Tibial artery (tissue), 4 donors: ENCODE results near the gene PACS2.

Experiments
- DNase-seq, 2 donors: peaks; one replicate each; pipeline ENCODE4 v3.0.0-alpha.2; 2019
- H3K27ac ChIP-seq, 2 donors: fragments of 200-600 bp; sonication (generic) in 1 of 2; 1 replicate in 1 of 2; 2 replicates in 1 of 2; pipeline ENCODE4 v1.5.1; 2018 to 2019; ENCODE audit warnings: mild to moderate bottlenecking in 1 of 2
- H3K27me3 ChIP-seq, 2 donors: fragments of 200-600 bp; sonication (generic) in 1 of 2; one replicate each; pipeline versions ENCODE4 v1.5.1 to v1.6.0; 2016 to 2019
- H3K36me3 ChIP-seq, 3 donors: fragments of 200-600 bp; sonication (generic) in 2 of 3; one replicate each; pipeline ENCODE4 v1.5.1; 2016 to 2019; ENCODE audit warnings: mild to moderate bottlenecking in 2 of 3
- H3K4me1 ChIP-seq, 4 donors: fragments of 200-600 bp; sonication (generic) in 2 of 4; 1 replicate in 3 of 4; 2 replicates in 1 of 4; pipeline ENCODE4 v1.5.1; 2016 to 2019
- H3K4me3 ChIP-seq, 2 donors: fragments of 200-600 bp; sonication (generic) in 1 of 2; 1 replicate in 1 of 2; 2 replicates in 1 of 2; pipeline ENCODE4 v1.5.1; 2018 to 2019; ENCODE audit warnings: mild to moderate bottlenecking in 2 of 2
- H3K9me3 ChIP-seq, 3 donors: fragments of 200-600 bp; sonication (generic) in 1 of 3; one replicate each; pipeline ENCODE4 v1.5.1; 2016 to 2019
- CTCF ChIP-seq, 2 experiments: fragments of 200-600 bp in 1 of 2; fragments of 450-650 bp in 1 of 2; IDR thresholded peaks; one replicate each; pipeline ENCODE4 v1.5.1; 2017 to 2019; ENCODE audit warnings: antibody characterized with exemption in 2 of 2, mild to moderate bottlenecking in 1 of 2, moderate library complexity in 1 of 2
- intact Hi-C: fragments of 100-400 bp; cut with DNase I; formaldehyde crosslinking; loops from one replicate; pipeline ENCODE4 v1.15.0; 2023; ENCODE audit warnings: low total_unique reads

Gene PACS2

GRCh38 chr14:105436891-105437722 lies 122.6 kb downstream of the PACS2 start:
- intact Hi-C loops: no loop called here
- no peak overlapping the region for H3K27ac ChIP-seq
- peaks cover 0 to 31% (median 14%) of the 10 kb centered on the region in 3 donors for H3K36me3 ChIP-seq
- peaks cover 0 to 17% (median 5%) of the 10 kb centered on the region in 4 donors for H3K4me1 ChIP-seq
- no peaks in the 10 kb centered on the region for H3K9me3 ChIP-seq
- no peak overlapping the region for H3K4me3 ChIP-seq
- no peak for DNase-seq
- TF ChIP-seq CTCF (IDR thresholded peaks at IDR 0.05): no peak
- no peaks in the 10 kb centered on the region for H3K27me3 ChIP-seq

- intact Hi-C loops: no loop called here
- Histone ChIP-seq H3K27me3 (no peaks in the 10 kb centered on the region), H3K27ac (no peak overlapping the region), H3K4me1 (peaks cover 0 to 17% (median 5%) of the 10 kb centered on the region in 4 donors), H3K36me3 (peaks cover 0 to 39% (median 14%) of the 10 kb centered on the region in 3 donors), H3K9me3 (no peaks in the 10 kb centered on the region), H3K4me3 (no peak overlapping the region)
- DNase-seq: no peak
- no peak for TF ChIP-seq CTCF (IDR thresholded peaks at IDR 0.05)
Measured at GRCh38 chr14:105437723-105438500, 123.4 kb downstream of the PACS2 start.

- intact Hi-C loops: no loop called here
- H3K36me3 ChIP-seq: peaks cover 0 to 46% (median 14%) of the 10 kb centered on the region in 3 donors
- no peak for DNase-seq
Measured at GRCh38 chr14:105439179-105439578, 124.6 kb downstream of the PACS2 start.

GRCh38 chr14:105439710-105440553 lies 125.4 kb downstream of the PACS2 start:
- DNase-seq: no peak
- no peaks in the 10 kb centered on the region for H3K9me3 ChIP-seq
- no peaks in the 10 kb centered on the region for H3K27me3 ChIP-seq
- H3K27ac ChIP-seq: no peak overlapping the region
- intact Hi-C loops: no loop called here
- peaks cover 0 to 46% (median 14%) of the 10 kb centered on the region in 3 donors for H3K36me3 ChIP-seq
- no peak overlapping the region for H3K4me3 ChIP-seq
- TF ChIP-seq CTCF (IDR thresholded peaks at IDR 0.05): no peak
- peaks cover 0 to 14% (median 5%) of the 10 kb centered on the region in 4 donors for H3K4me1 ChIP-seq

More at GRCh38 chr14:105439179-105439578, 124.6 kb downstream of the PACS2 start:
- Histone ChIP-seq H3K27me3 (no peaks in the 10 kb centered on the region), H3K9me3 (no peaks in the 10 kb centered on the region), H3K4me1 (peaks cover 0 to 14% (median 5%) of the 10 kb centered on the region in 4 donors), H3K27ac (no peak overlapping the region), H3K4me3 (no peak overlapping the region)
- no peak for TF ChIP-seq CTCF (IDR thresholded peaks at IDR 0.05)

GRCh38 chr14:105440554-105440900 lies 126.0 kb downstream of the PACS2 start:
- intact Hi-C loops: no loop called here
- H3K27ac ChIP-seq: no peak overlapping the region

More at GRCh38 chr14:105440554-105440900, 126.0 kb downstream of the PACS2 start:
- Histone ChIP-seq H3K27me3 (no peaks in the 10 kb centered on the region), H3K9me3 (no peaks in the 10 kb centered on the region), H3K4me3 (no peak overlapping the region), H3K4me1 (peaks cover 0 to 14% (median 5%) of the 10 kb centered on the region in 4 donors), H3K36me3 (peaks cover 0 to 48% (median 14%) of the 10 kb centered on the region in 3 donors)
- no peak for TF ChIP-seq CTCF (IDR thresholded peaks at IDR 0.05)
- DNase-seq: no peak
